ENCODE results near the gene ACP7. TPM values are rescaled to one million over a fixed set of nuclear protein-coding genes. Genes with fewer than 3 reads are reported as not detected.

The ACP7 gene
- 0.46 TPM for total RNA-seq (ENCODE audit: unreplicated experiment)
- long read RNA-seq, result 0 reads

- no peak for TF ChIP-seq CTCF (IDR thresholded peaks at IDR 0.05; ENCODE audit: unreplicated experiment)
- Mint-ChIP-seq H3K4me1 (ENCODE audit: unreplicated experiment) (peaks cover 17% of the 10 kb centered on the region), H3K27ac (ENCODE audit: unreplicated experiment) (no peak within 1 kb of the TSS), H3K4me3 (ENCODE audit: unreplicated experiment) (peak within 1 kb of the TSS; percentile 79), H3K9me3 (ENCODE audit: unreplicated experiment) (no peaks in the 10 kb centered on the region), H3K27me3 (ENCODE audit: unreplicated experiment) (peaks cover 4% of the 10 kb centered on the region), H3K36me3 (ENCODE audit: low read depth, unreplicated experiment) (no peaks in the 10 kb centered on the region)
- no peak for DNase-seq (ENCODE audit: low spot score)
Measured at GRCh38 chr19:39083983-39084731, at the start of gene ACP7. TSS of gene ACP7 (plus strand) at chr19:39084368. CDS start at chr19:39085270, 902 bp downstream.

- no peaks in the 10 kb centered on the region for H3K27me3 Mint-ChIP-seq (ENCODE audit: unreplicated experiment)
- no peak overlapping the region for H3K27ac Mint-ChIP-seq (ENCODE audit: unreplicated experiment)
- H3K4me3 Mint-ChIP-seq (ENCODE audit: unreplicated experiment), result no peak overlapping the region
- no peak for TF ChIP-seq CTCF (IDR thresholded peaks at IDR 0.05; ENCODE audit: unreplicated experiment)
- no peaks in the 10 kb centered on the region for H3K4me1 Mint-ChIP-seq (ENCODE audit: unreplicated experiment)
- no peaks in the 10 kb centered on the region for H3K9me3 Mint-ChIP-seq (ENCODE audit: unreplicated experiment)
- no peak for DNase-seq (ENCODE audit: low spot score)
- no peaks in the 10 kb centered on the region for H3K36me3 Mint-ChIP-seq (ENCODE audit: low read depth, unreplicated experiment)
Measured at GRCh38 chr19:39036581-39036980, 47.6 kb upstream of the ACP7 start.

GRCh38 chr19:39037194-39037593 is 47.0 kb upstream of the ACP7 start:
- H3K27me3 Mint-ChIP-seq (ENCODE audit: unreplicated experiment), result no peaks in the 10 kb centered on the region
- no peak overlapping the region for H3K27ac Mint-ChIP-seq (ENCODE audit: unreplicated experiment)
- no peaks in the 10 kb centered on the region for H3K9me3 Mint-ChIP-seq (ENCODE audit: unreplicated experiment)
- no peak for DNase-seq (ENCODE audit: low spot score)
- TF ChIP-seq CTCF (IDR thresholded peaks at IDR 0.05; ENCODE audit: unreplicated experiment), result no peak
- H3K4me3 Mint-ChIP-seq (ENCODE audit: unreplicated experiment), result no peak overlapping the region
- no peaks in the 10 kb centered on the region for H3K4me1 Mint-ChIP-seq (ENCODE audit: unreplicated experiment)
- no peaks in the 10 kb centered on the region for H3K36me3 Mint-ChIP-seq (ENCODE audit: low read depth, unreplicated experiment)

- H3K27ac Mint-ChIP-seq (ENCODE audit: unreplicated experiment), result no peak overlapping the region
- no peak for TF ChIP-seq CTCF (IDR thresholded peaks at IDR 0.05; ENCODE audit: unreplicated experiment)
- no peaks in the 10 kb centered on the region for H3K4me1 Mint-ChIP-seq (ENCODE audit: unreplicated experiment)
- no peaks in the 10 kb centered on the region for H3K36me3 Mint-ChIP-seq (ENCODE audit: low read depth, unreplicated experiment)
- H3K4me3 Mint-ChIP-seq (ENCODE audit: unreplicated experiment), result no peak overlapping the region
- H3K9me3 Mint-ChIP-seq (ENCODE audit: unreplicated experiment), result no peaks in the 10 kb centered on the region
- no peaks in the 10 kb centered on the region for H3K27me3 Mint-ChIP-seq (ENCODE audit: unreplicated experiment)
- DNase-seq (ENCODE audit: low spot score), result peak; percentile 41
Measured at GRCh38 chr19:39038098-39038497, 46.1 kb upstream of the ACP7 start.

GRCh38 chr19:39045506-39045905 is 38.7 kb upstream of the ACP7 start:
- no peak for TF ChIP-seq CTCF (IDR thresholded peaks at IDR 0.05; ENCODE audit: unreplicated experiment)
- no peaks in the 10 kb centered on the region for H3K4me1 Mint-ChIP-seq (ENCODE audit: unreplicated experiment)
- H3K27ac Mint-ChIP-seq (ENCODE audit: unreplicated experiment), result no peak overlapping the region
- H3K9me3 Mint-ChIP-seq (ENCODE audit: unreplicated experiment), result peaks cover 4% of the 10 kb centered on the region
- no peaks in the 10 kb centered on the region for H3K27me3 Mint-ChIP-seq (ENCODE audit: unreplicated experiment)
- H3K36me3 Mint-ChIP-seq (ENCODE audit: low read depth, unreplicated experiment), result peaks cover 4% of the 10 kb centered on the region
- no peak overlapping the region for H3K4me3 Mint-ChIP-seq (ENCODE audit: unreplicated experiment)
- DNase-seq (ENCODE audit: low spot score), result no peak
